Neural progenitor cell (in vitro differentiated cells): Measurements from ENCODE around the gene CCPG1. TPM values are rescaled to one million over a fixed set of nuclear protein-coding genes. Genes with fewer than 3 reads are reported as not detected.

Source experiments
- DNase-seq: peaks from one replicate; pipeline ENCODE4 v3.0.0-alpha.2; 2016; ENCODE audit warnings: low spot score
- H2AFZ ChIP-seq: fragments of 200-600 bp; sonication (generic); replicated peaks from 2 replicates; pipeline ENCODE4 v1.6.1; 2016; ENCODE audit warnings: antibody characterized with exemption
- H3F3A ChIP-seq: fragments of 200-600 bp; sonication (generic); 2 replicates; pipeline ENCODE4 v1.6.1; 2016; ENCODE audit warnings: antibody characterized with exemption, low read depth
- H3K27ac ChIP-seq: fragments of 200-600 bp; sonication (generic); 2 replicates; pipeline ENCODE4 v1.5.1; 2016; ENCODE audit warnings: mild to moderate bottlenecking
- H3K27me3 ChIP-seq: fragments of 200-600 bp; sonication (generic); 2 replicates; pipeline ENCODE4 v1.6.1; 2016; ENCODE audit warnings: mild to moderate bottlenecking, moderate library complexity
- H3K36me3 ChIP-seq: fragments of 200-600 bp; sonication (generic); 2 replicates; pipeline ENCODE4 v1.5.1; 2016
- H3K4me1 ChIP-seq: fragments of 200-600 bp; sonication (generic); 2 replicates; pipeline ENCODE4 v1.6.1; 2016; ENCODE audit warnings: mixed run types
- H3K4me2 ChIP-seq: fragments of 200-600 bp; sonication (generic); 2 replicates; pipeline ENCODE4 v1.6.1; 2016
- H3K4me3 ChIP-seq: fragments of 200-600 bp; sonication (generic); 2 replicates; pipeline ENCODE4 v1.5.1; 2016
- H3K79me2 ChIP-seq: fragments of 200-600 bp; sonication (generic); 2 replicates; pipeline ENCODE4 v1.6.1; 2016; ENCODE audit warnings: low read depth
- H3K9ac ChIP-seq: fragments of 200-600 bp; sonication (generic); 2 replicates; pipeline ENCODE4 v1.6.1; 2016
- H3K9me3 ChIP-seq: fragments of 200-600 bp; sonication (generic); 2 replicates; pipeline ENCODE4 v1.5.1; 2016; ENCODE audit warnings: low read depth
- H4K20me1 ChIP-seq: fragments of 200-600 bp; sonication (generic); 2 replicates; pipeline ENCODE4 v1.6.1; 2016; ENCODE audit warnings: low read depth
- H3K27ac Mint-ChIP-seq: 3 replicates; pipeline ENCODE4 v1.8.0; 2021; ENCODE audit warnings: mixed read lengths
- H3K27me3 Mint-ChIP-seq: 2 replicates; pipeline ENCODE4 v1.8.0; 2022; ENCODE audit warnings: low read depth, mild to moderate bottlenecking, inconsistent platforms, moderate library complexity, mixed read lengths; ENCODE audit not compliant: insufficient read depth
- H3K36me3 Mint-ChIP-seq: 3 replicates; pipeline ENCODE4 v1.8.0; 2021; ENCODE audit warnings: mixed read lengths
- H3K4me1 Mint-ChIP-seq: 3 replicates; pipeline ENCODE4 v1.8.0; 2021; ENCODE audit warnings: mixed read lengths
- H3K4me3 Mint-ChIP-seq: 3 replicates; pipeline ENCODE4 v1.8.0; 2021; ENCODE audit warnings: mild to moderate bottlenecking, moderate library complexity, mixed read lengths
- H3K9me3 Mint-ChIP-seq: 3 replicates; pipeline ENCODE4 v1.8.0; 2020; ENCODE audit warnings: mixed read lengths
- CTCF ChIP-seq: fragments of 200-600 bp; sonication (generic); IDR thresholded peaks from 2 replicates; pipeline ENCODE4 v1.5.1; 2017; ENCODE audit warnings: antibody characterized with exemption, mild to moderate bottlenecking
- EZH2 ChIP-seq: fragments of 200-600 bp; sonication (generic); IDR thresholded peaks from 2 replicates; pipeline ENCODE4 v1.6.1; 2017; ENCODE audit warnings: antibody characterized with exemption, mild to moderate bottlenecking, moderate library complexity
- EZH2phosphoT487 ChIP-seq: fragments of 200-600 bp; sonication (generic); IDR thresholded peaks from 2 replicates; pipeline ENCODE4 v1.6.1; 2017; ENCODE audit warnings: antibody characterized with exemption
- total RNA-seq: library from RNA; depleted of rRNA; stranded (reverse); fragments of >200 nt; gene quantifications from 2 replicates; pipeline ENCODE4 v1.2.3, GENCODE V29; 2015; ENCODE audit warnings: low replicate concordance

Gene CCPG1
- total RNA-seq, 1 donor from 2014 or later, result 28.0 TPM

- Histone ChIP-seq H3K27me3 (no peaks in the 10 kb centered on the region), H2AFZ (no peak overlapping the region), H3K9me3 (no peaks in the 10 kb centered on the region), H3K4me1 (no peaks in the 10 kb centered on the region), H3K79me2 (no peaks in the 10 kb centered on the region), H3K36me3 (no peaks in the 10 kb centered on the region), H3K4me3 (no peak overlapping the region), H3K9ac (no peak overlapping the region), H3K4me2 (no peak overlapping the region), H3F3A (no peaks in the 10 kb centered on the region), H3K27ac (no peak overlapping the region), H4K20me1 (no peaks in the 10 kb centered on the region)
- Mint-ChIP-seq H3K27ac (no peak overlapping the region), H3K4me3 (no peak overlapping the region), H3K9me3 (no peaks in the 10 kb centered on the region), H3K4me1 (no peaks in the 10 kb centered on the region), H3K27me3 (no peaks in the 10 kb centered on the region), H3K36me3 (no peaks in the 10 kb centered on the region)
- no peak for TF ChIP-seq EZH2
- no peak for TF ChIP-seq CTCF
- TF ChIP-seq EZH2phosphoT487, result no peak
- no peak for DNase-seq
Observed at GRCh38 chr15:55357774-55358173, 50.4 kb downstream of the CCPG1 start.

GRCh38 chr15:55356985-55357585 is 51.1 kb downstream of the CCPG1 start:
- H3K27me3 Mint-ChIP-seq, result no peaks in the 10 kb centered on the region
- Histone ChIP-seq H3K27ac (no peak overlapping the region), H3K9me3 (no peaks in the 10 kb centered on the region), H3K36me3 (no peaks in the 10 kb centered on the region), H3K79me2 (no peaks in the 10 kb centered on the region), H3K27me3 (no peaks in the 10 kb centered on the region), H3K9ac (no peak overlapping the region), H4K20me1 (no peaks in the 10 kb centered on the region), H3K4me1 (no peaks in the 10 kb centered on the region), H3K4me2 (no peak overlapping the region), H3K4me3 (no peak overlapping the region), H2AFZ (no peak overlapping the region), H3F3A (no peaks in the 10 kb centered on the region)
- H3K4me3 Mint-ChIP-seq, result no peak overlapping the region
- DNase-seq, result no peak
- no peak overlapping the region for H3K27ac Mint-ChIP-seq
- no peak for TF ChIP-seq EZH2
- no peak for TF ChIP-seq CTCF
- TF ChIP-seq EZH2phosphoT487, result no peak
- H3K9me3 Mint-ChIP-seq, result no peaks in the 10 kb centered on the region
- no peaks in the 10 kb centered on the region for H3K36me3 Mint-ChIP-seq
- no peaks in the 10 kb centered on the region for H3K4me1 Mint-ChIP-seq

- Histone ChIP-seq H3F3A (no peaks in the 10 kb centered on the region), H3K4me2 (no peak overlapping the region), H3K4me3 (no peak overlapping the region), H3K36me3 (no peaks in the 10 kb centered on the region), H4K20me1 (no peaks in the 10 kb centered on the region), H3K27ac (no peak overlapping the region), H3K27me3 (no peaks in the 10 kb centered on the region), H3K4me1 (no peaks in the 10 kb centered on the region), H3K9me3 (no peaks in the 10 kb centered on the region), H3K79me2 (no peaks in the 10 kb centered on the region), H3K9ac (no peak overlapping the region), H2AFZ (no peak overlapping the region)
- DNase-seq, result no peak
- Mint-ChIP-seq H3K27me3 (no peaks in the 10 kb centered on the region), H3K4me3 (no peak overlapping the region), H3K36me3 (no peaks in the 10 kb centered on the region), H3K27ac (no peak overlapping the region), H3K4me1 (peaks cover 4% of the 10 kb centered on the region), H3K9me3 (no peaks in the 10 kb centered on the region)
- TF ChIP-seq EZH2phosphoT487 (no peak), EZH2 (no peak), CTCF (no peak)
Observed at GRCh38 chr15:55353025-55353424, 55.1 kb downstream of the CCPG1 start.
